HG02970 (cell line): ENCODE measurements around the gene MAT2B.
"Not testable (repeated sequence)": the region's sequence is repeated elsewhere in the genome, so short reads cannot be mapped to it uniquely, and the experiment has no call there.

Experiments
- ATAC-seq: cut with Tn5 transposase; IDR thresholded peaks from one replicate; pipeline ENCODE4 v1.9.1; 2021; ENCODE audit warnings: mild to moderate bottlenecking, moderate library complexity, moderate number of reproducible peaks; ENCODE audit not compliant: unreplicated experiment, low FRiP score

The MAT2B gene

DNA sequence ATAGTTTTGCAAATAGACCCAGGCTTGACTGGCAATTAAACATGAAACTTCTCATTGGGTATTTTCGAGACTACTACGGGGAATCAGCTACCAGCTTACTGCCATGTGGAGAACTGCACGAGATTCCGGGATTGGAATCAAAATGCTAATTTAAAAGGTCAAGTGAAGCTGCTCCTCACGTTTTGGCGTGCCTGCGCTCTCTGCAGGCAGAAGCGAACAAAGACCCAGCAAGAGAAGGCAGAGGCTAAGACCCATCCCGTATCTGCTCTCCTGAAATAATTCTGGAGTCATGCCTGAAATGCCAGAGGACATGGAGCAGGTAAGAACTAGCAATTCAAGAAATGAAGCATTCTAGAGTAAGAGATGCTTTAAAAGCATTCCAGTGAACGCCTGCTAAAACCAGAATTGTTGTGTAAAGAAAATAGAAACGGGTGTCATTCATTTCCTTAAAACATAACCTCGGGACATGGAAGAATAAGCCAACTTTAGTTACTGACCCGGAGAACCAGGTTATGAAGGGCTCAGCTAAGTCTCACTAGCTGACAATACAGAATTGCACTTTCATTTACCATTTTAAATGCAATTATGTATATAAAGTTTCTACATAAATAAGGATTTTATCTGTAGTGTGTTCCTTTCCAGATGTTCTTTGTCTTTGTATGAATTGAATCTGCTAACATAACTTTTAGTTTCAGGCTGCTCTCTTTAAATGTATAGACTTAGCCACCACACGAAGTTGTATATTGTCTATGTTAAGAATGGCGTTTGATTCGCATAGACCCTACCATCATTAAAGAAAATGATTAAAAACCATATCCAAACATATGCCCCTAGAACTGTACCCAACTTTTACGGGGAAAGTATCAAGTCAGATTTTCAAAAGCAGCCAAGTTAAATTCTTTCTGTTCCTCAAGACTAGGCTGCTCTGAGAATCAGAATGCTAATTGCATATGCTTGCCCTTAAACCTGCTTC lies 2.0 kb upstream of the MAT2B start:
- ATAC-seq = no peak

DNA sequence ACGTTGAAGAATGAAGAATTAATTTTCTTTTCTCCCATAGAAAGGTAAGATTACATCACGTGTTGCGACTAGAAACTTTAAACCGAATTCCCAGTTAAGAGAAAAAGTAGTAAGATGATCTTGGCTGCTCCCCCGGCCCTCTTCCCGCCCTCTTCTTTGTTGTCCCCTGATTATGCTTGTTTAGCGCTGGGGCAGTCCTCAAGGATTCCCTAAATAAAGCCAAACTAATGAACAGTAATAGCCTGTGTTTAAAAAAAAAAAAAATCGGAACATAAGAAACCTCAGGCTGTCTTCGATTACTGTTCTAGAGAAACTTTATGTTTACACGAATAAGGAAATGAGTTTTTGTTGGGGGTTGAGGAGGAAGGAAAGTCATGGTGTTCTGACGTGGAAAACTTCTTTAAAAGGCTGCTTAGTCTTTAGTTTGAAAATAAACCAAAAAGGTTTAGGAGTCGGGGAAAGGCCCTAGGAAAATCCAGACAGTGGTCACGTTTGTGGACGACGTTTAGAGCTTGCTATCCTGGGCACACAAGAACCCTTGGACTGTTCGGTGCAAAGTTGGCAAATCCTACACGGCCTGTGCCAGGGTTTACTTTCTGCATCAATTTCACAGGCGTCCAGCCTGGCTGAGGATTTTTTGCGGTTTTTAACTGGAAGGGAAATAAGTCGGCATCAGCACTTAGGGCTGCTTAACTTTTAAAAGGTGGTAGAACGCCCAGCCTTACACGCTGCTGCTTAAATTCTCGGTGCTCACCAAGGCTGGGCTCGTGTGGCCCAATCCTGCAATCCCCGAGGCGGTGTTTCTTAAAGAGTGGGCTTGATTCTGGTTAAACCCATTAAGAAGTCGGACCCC lies 1.1 kb upstream of the MAT2B start:
- ATAC-seq = no peak

DNA sequence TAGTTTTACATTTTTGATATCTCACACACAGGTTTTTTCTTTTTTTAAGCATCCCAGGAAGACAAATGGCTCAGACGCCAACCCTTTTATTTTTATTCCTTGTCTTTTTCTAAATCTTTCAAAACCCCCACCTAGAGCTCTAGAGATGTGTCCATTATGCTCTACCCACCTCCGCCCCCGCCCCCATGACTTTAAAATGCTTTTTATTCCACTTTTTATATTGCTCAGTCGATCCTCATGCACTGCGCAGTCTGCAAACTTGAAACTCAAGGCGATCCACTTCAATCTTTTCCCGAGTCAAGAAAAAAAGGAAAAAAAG lies 411 bp upstream of the MAT2B start:
- peak; percentile 1 for ATAC-seq

DNA sequence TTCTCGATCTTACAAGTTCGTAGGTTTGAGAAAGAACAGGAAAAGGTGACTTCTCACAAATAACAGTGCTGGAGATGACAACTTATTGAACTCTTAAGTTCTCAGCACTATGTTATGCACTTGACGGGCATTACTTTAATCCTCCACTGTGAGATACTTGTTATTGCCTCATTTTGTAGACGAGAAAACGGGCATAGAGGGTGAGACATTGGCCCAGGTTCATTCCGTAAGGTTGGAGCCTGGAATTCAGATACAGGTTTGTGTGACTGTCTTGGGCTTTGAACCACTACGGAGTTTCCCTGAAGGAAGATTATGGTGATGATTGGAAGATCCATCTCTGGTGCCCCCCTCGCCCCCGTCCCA lies 657 bp downstream of the MAT2B start:
- ATAC-seq = peak; percentile 10

DNA sequence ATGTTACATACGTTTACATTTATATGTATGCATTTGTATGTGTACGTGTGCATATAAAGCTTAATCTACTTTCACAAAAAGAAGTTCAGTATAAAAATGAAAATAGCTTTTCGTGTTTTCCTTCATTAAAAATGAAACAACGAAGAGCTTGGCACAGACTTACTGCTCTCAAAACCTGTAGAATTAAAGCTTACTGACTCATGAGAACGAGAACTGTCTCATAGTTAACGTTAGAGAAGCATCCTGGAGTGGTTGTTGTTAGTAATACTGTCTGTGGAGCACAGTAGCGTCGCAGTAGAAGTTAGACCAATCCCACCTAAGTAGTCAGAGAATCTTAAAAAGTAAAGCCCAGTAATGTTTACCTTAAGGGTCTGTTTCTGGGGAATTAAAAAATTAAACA lies 1.3 kb downstream of the MAT2B start:
- no peak for ATAC-seq

DNA sequence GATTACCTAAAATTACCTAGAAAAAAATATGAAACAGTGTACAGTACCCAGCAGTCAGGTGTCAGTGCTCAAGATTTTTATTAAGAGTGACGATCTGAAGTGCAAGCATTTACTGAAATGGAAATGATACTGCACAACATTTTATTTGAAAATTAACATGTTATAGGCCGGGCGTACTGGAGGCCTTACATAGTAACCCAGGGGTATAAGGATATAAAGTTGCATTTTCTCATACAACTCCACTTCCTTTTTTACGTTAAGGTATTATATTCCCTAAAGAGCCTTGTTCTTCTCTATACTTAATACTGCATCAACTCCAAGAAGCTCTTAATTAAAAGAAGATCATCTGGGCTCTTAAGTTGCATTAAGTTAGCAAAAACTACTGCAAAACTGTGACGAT lies 3.3 kb downstream of the MAT2B start:
- no peak for ATAC-seq

DNA sequence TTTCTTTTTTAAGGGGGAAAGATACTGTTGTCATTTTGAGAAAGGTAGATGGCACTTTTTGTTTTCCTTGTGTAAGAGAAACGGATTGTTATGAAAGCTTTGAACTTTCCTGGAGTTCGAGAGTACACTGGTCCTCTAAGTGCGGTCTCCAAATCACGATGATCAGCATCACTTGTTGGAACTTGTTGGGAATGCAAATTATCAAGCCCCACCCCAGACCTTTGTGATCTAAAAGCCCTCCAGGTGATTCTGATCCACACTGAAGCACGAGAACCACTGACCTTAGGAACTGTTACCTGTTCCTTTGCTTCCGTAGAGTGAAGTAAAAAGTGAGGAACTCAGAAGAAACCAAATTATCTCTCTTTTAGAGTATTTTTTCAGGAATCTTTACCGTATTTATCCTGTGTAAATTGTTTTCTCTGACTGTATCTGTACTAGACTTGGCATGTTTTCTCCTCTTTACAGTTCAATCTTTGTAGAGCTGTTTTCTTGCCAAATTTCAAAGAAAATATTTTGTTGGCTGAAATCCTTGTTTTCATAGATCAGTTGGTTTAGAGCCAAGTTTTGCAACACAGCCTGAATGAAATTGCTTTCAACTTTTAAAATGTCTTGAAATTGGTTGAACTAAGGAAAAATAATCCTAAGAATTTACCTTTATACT lies 4.0 kb downstream of the MAT2B start:
- ATAC-seq = no peak

DNA sequence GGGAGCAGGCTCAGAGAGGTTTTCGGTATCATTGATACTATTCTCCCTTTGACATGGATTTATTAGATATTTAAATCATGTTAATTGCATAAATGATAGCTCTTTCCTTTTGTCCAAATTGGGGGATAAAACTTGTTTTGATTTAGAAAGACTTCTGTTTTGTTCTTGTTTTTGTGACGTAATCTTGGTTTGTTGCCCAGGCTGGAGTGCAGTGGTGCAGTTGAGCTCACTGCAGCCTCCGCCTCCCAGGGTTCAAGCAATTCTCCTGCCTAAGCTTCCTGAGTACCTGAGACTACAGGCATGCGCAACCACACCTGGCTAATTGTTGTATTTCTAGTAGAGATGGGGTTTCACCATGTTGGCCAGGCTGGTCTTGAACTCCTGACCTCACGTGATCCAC lies 7.1 kb downstream of the MAT2B start:
- no peak for ATAC-seq

DNA sequence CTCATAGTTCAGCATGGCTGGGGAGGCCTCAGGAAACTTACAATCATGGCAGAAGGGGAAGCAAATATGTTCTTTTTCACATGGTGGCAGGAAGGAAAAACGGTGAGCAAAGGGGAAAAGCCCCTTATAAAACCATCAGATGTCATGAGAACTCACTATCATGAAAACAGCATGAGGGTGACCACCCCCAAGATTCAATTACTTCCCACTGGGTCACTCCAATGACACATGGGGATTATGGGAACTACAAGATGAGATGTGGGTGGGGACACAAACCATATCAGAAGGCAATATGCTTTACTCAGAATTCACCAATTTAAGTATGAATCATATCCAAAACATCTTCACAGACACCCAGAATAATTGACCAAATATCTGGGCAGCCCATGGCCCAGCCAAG lies 19.7 kb downstream of the MAT2B start:
- no peak for ATAC-seq

DNA sequence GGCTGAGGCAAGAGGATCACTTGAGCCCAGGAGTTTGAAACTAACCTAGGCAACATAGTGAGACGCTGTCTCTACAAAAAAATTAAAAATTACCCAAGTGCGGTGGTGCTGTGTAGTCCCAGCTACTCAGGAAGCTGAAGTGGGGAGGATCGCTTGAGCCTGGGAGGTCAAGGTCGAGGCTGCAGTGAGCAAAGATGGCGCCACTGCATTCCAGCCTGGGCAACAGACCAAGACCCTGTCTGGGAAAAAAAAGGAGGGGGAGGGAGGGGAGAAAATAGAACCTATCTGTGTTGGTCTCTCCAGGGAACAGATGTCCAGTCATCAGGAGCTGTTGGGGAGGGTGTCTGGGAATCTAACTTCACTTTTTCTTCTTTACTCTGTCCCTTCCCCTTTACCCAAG lies 24.3 kb downstream of the MAT2B start:
- no peak for ATAC-seq

DNA sequence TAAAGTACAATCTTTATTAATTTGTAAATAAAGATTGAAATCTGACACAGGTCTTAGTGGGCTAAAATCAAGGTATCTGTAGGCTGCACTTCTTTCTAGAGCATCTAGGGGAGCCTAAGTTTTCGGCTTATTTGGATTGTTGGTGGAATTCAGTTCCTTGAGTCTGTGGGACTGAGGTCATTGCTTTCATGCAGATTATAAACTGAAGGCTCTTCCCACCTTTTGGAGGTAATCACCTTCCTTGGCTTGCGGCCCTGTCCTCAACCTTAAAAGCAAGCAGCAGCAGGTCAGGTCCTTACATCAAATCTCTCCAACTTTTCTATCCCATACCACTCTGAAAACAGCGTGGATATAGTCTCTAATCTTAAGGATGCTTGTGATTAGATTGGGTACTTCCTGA lies 25.9 kb downstream of the MAT2B start:
- no peak for ATAC-seq

DNA sequence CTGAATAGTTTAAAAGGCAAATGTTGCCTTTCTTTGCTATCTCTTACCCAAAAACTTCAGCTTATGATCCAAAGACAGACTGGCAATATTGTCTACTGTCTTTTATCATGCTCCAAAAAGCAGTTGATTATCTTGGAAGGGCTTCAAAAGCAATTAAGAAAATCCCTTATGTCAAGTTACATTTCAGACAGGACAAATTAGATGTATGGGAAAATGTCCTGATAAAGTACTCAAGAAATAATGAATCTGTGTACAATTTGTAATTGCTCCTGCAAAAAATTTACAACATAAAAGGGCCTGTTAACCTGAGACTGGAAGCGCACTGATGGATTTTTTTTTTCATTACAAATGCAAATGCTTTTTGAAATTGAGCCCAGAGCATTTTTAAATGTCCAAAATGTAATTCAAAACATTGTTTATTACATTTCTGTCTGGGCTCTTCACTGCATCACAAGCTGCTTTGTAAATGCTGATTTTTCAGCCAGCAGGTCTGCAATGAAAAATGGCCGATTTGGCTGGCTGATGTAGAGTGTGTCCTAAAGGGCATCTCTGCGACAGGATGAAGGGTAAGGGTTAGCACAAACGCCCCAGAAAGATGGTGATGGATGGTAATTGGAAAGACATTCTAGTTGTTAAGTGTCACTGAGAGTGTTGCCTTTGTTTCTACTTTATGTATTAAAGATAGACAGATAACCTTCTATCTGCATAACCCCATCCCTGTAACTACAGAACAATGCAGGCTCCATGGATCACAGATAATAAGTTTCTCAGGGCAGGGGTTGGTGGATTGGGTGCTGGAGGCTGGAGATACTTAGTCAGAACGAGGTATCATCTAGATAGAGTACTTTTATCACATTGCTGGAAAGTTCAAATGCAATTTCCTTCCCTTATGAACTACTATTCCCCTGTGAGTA lies 27.0 kb downstream of the MAT2B start:
- ATAC-seq = no peak

DNA sequence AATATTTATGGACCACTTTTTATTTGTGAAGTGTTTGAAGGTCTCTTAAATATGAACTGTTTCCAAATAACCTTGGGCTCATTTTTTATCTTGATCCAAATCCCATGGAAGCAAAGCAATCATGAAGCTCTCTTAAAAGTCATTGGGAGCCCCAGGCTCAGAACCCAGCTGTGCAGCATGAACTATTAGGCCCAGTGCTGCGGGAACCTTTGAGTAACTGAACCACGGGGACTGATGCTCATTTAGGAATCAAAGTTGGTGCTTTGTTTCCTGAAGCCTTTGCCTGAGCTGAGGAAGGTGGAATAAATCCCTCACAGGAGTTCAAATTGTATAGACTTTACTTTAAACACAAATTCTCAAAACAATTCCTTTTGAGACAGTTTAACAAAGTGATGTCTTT lies 27.8 kb downstream of the MAT2B start:
- ATAC-seq = no peak

DNA sequence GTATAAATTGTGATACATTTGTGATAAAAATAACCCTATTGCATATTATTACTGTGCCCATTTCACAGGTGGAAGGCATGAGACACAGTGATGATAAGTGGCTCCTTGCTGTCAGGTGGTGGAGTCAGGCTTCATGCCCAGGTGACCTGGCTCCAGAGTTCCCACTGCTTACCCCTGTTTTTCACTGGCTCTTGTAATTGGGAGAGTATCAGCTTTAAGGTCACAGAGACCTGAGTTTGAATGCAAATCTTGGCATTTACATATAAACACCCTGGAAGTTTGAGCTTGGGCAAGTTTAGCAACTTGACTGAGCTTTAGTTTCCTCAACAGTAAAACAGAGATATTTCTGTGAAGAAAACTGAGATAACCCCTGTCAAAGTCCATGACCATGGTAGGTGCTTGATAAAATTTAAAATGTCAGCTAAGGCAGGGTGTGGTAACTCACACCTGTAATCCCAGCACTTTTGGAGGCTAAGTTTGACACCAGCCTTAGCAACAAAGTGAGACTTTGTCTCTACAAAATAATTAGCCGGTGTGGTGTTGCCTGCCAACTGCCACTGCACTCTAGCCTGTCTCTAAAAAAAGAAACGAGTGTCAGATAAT lies 29.2 kb downstream of the MAT2B start:
- ATAC-seq = no peak

DNA sequence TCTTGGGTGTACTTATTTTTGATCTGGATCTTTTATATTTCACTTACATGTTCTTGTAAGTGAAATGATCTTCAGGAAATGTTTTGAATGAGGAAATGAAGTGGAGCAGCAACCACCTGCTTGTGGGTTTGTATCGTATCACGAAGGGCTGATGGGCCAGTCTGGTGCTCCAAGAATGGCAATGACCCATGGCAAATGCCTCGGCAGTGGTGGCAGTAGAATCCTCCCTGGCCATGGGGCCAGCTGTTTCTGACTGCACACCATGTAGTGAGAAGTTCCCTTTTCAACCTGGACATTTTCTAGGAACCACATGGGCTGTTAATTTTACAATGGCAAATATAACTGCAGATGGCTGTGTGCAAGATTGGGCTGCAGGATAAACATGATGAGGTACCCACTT lies 29.9 kb downstream of the MAT2B start:
- no peak for ATAC-seq

DNA sequence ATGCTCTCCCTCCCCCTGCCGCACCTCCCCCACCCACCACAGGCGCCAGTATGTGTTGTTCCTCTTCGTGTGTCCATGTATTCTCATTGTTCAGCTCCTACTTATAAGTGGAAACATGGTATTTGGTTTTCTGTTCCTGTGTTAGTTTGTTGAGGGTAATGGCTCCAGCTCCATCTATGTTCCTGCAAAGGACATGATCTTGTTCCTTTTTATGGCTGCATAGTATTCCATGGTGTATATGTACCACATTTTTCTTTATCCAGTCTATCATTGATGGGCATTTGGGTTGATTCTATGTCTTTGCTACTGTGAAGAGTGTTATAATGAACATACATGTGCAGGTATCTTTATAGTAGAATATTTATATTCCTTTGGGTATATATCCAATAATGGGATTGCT lies 31.0 kb downstream of the MAT2B start:
- ATAC-seq = not testable (repeated sequence)

DNA sequence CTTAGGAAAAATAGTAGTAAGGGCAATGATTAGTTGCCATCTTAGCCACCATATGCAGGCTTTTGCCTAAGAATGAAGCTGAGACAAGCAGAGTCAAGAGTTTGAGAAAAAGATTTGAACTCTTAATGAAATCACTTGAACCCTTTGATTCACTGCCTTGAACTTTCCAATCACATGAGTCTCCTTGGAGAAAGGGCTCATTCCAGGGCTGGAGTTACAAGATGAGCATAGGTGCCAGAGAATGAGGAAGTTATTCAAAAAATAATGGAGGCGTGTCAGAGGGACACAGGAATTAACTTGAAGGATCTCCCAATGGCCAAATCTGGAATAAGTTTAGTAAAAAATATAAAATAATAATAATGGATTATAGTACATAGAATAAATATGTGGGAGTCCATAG lies 35.3 kb downstream of the MAT2B start:
- no peak for ATAC-seq

DNA sequence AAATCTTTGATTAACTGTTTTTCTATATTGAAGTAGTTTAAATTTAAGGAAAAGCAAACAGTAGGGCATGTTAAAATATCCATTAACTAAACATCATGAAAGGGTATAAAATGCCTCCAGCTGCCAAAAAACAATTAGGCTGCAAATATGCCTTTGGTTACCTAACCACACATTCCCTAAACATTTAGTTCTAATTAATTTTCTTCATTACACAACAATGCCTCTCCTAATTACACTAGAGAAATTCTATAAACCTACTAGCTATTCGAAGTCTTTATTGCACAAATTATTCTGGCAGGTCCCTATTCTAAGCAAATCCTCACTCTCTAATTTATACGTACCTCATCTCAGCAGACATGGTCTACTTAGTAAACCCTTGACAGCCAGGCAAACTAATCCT lies 37.4 kb downstream of the MAT2B start:
- ATAC-seq = no peak

DNA sequence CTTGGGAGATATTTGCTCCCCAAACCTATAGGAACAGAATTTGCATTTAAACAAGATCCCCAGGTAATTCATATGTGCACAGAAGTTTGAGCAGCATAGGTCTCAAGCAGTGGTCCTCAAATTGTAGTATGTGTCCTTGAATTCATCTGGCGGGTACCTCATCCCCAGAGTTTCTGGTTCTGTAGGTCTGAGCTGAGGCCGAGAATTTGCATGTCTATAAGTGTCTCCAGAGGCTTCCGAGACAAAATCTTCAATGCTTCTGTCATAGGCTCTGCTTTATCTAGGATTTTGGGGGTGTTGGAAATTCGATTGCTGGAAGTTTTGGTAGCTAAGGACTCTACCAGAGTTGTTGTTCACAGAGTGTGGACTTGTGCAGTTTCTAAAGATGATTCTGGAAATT lies 38.6 kb downstream of the MAT2B start:
- no peak for ATAC-seq

DNA sequence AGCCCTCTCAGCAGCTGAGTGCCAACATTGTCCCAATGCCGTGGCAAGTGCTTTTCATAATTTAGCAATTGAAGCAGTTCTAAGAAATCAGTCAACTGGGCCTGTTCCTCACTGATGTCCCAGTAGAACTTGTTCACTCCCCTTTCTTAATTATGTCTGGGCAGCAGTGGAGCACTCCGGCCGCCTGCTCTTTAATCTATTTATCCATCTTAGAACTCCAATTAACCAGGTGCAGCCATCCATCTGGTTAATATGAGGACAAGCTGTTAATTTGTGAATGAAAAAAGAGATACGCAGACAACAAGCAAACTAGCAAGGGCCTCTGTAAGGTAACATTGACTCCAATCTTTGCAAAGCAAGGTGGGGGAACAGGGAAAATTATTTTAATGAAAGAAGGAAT lies 39.4 kb downstream of the MAT2B start:
- ATAC-seq = no peak
